ENCODE measurements around the gene MX1. TPM values are rescaled to one million over a fixed set of nuclear protein-coding genes. Genes with fewer than 3 reads are reported as not detected.
"Not testable (repeated sequence)": the region's sequence is repeated elsewhere in the genome, so short reads cannot be mapped to it uniquely, and the experiment has no call there.

Gene MX1
- total RNA-seq, 4 donors from 2014 or later = 35.4 to 62.6 (median 51.5) TPM

- H3K4me3 ChIP-seq (replicated peaks in 1 of 3) = no peak overlapping the region
- no peak for DNase-seq
- no peak for TF ChIP-seq CTCF (IDR thresholded peaks at IDR 0.05)
- no peak for TF ChIP-seq POLR2A (IDR thresholded peaks at IDR 0.05)
- intact Hi-C loops (cut with DNase I) = no loop called here
- no peaks in the 10 kb centered on the region for H3K36me3 ChIP-seq
- H3K27ac ChIP-seq = peak overlapping the region in 1 of 3 donors; percentile 21
- H3K9me3 ChIP-seq = no peaks in the 10 kb centered on the region
- H3K4me1 ChIP-seq = peaks cover 13 to 31% of the 10 kb centered on the region in 2 donors
- H3K27me3 ChIP-seq = no peaks in the 10 kb centered on the region
- 90 to 95% methylated on average over 16 to 19 of the region's 19 CpGs for WGBS, 2 donors
These were observed 3.3 kb upstream of the MX1 start for GRCh38 chr21:41422546-41423304.

- H3K4me3 ChIP-seq (replicated peaks in 1 of 3); H3K9me3 ChIP-seq; H3K27ac ChIP-seq; DNase-seq; intact Hi-C loops (cut with DNase I); H3K36me3 ChIP-seq; H3K27me3 ChIP-seq: not testable (repeated sequence)
- WGBS, 2 donors = 85 to 93% methylated on average over 5 of the region's 5 CpGs
- peaks cover 13 to 31% of the 10 kb centered on the region in 2 donors for H3K4me1 ChIP-seq
These were observed 2.8 kb upstream of the MX1 start for GRCh38 chr21:41423305-41423636.

GRCh38 chr21:41425588-41425953 is 468 bp upstream of the MX1 start:
- WGBS, 2 donors = 64 to 65% methylated on average over 6 of the region's 7 CpGs
- Histone ChIP-seq H3K4me1 (peaks cover 13 to 26% of the 10 kb centered on the region in 2 donors), H3K4me3 (replicated peaks in 1 of 3) (peak overlapping the region; percentile 64 to 91 (median 72)), H3K9me3 (no peaks in the 10 kb centered on the region), H3K27me3 (no peaks in the 10 kb centered on the region), H3K27ac (peak overlapping the region; percentile 50 to 82 (median 56)), H3K36me3 (peaks cover 0 to 3% of the 10 kb centered on the region in 2 donors)
- intact Hi-C loops (cut with DNase I) = no loop called here
- DNase-seq = no peak
- TF ChIP-seq CTCF (IDR thresholded peaks at IDR 0.05) = no peak
- TF ChIP-seq POLR2A (IDR thresholded peaks at IDR 0.05) = no peak

GRCh38 chr21:41426676-41427404 is 801 bp downstream of the MX1 start:
- no peaks in the 10 kb centered on the region for H3K9me3 ChIP-seq
- H3K27me3 ChIP-seq = no peaks in the 10 kb centered on the region
- WGBS, 2 donors = 32 to 33% methylated on average over 29 to 41 of the region's 41 CpGs
- DNase-seq = peak in 1 of 2 donors; percentile 9
- peak overlapping the region; percentile 50 to 82 (median 56) for H3K27ac ChIP-seq
- peaks cover 0 to 3% of the 10 kb centered on the region in 2 donors for H3K36me3 ChIP-seq
- intact Hi-C loops (cut with DNase I) = no loop called here
- H3K4me1 ChIP-seq = peaks cover 7 to 20% of the 10 kb centered on the region in 2 donors
- H3K4me3 ChIP-seq (replicated peaks in 1 of 3) = peak overlapping the region; percentile 64 to 91 (median 72)
- TF ChIP-seq POLR2A (IDR thresholded peaks at IDR 0.05) (no peak), CTCF (IDR thresholded peaks at IDR 0.05) (no peak)

GRCh38 chr21:41427556-41427955 is 1.5 kb downstream of the MX1 start:
- Histone ChIP-seq H3K9me3 (no peaks in the 10 kb centered on the region), H3K27ac (no peak overlapping the region), H3K4me3 (replicated peaks in 1 of 3) (no peak overlapping the region), H3K36me3 (peaks cover 0 to 6% of the 10 kb centered on the region in 2 donors), H3K4me1 (peaks cover 15 to 25% of the 10 kb centered on the region in 2 donors), H3K27me3 (no peaks in the 10 kb centered on the region)
- intact Hi-C loops (cut with DNase I) = no loop called here
- WGBS, 2 donors = 92 to 93% methylated on average over 8 of the region's 8 CpGs
- no peak for DNase-seq
- TF ChIP-seq CTCF (IDR thresholded peaks at IDR 0.05) = no peak
- TF ChIP-seq POLR2A (IDR thresholded peaks at IDR 0.05) = no peak

All from thyroid gland (tissue), 4 donors.